GM10266 (cell line): ENCODE measurements around the gene SNX3.

ENCODE experiments used
- DNase-seq: peaks from one replicate; pipeline ENCODE4 v3.0.0; 2012; ENCODE audit errors: extremely low spot score
- TF ChIP-seq, protein P1 (sequence below): IDR thresholded peaks from 2 replicates; pipeline ENCODE4 v1.5.1; 2012; ENCODE audit warnings: mild to moderate bottlenecking, low read depth; ENCODE audit not compliant: control insufficient read depth, insufficient read depth; ENCODE audit errors: missing control alignments

SNX3 gene

DNA sequence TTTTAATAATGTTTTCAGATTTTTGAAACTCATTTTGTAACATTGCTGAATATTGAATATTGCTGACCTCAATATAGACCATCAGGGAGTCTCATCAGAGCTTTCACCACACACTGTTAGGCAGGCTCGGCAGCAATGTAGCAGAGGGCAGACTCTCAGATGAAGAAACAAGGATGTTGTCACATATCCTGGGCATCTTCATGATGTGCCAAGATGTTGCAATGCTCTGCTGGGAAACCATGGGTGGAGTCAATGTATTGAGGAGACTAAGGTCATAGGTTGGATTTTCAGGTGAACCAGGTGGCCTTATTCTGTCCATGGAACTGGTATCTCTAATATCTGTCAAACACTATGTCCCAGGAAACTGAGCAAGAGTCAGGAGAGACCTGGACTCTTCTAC lies 67.7 kb downstream of the SNX3 start:
- TF ChIP-seq, protein P1, sequence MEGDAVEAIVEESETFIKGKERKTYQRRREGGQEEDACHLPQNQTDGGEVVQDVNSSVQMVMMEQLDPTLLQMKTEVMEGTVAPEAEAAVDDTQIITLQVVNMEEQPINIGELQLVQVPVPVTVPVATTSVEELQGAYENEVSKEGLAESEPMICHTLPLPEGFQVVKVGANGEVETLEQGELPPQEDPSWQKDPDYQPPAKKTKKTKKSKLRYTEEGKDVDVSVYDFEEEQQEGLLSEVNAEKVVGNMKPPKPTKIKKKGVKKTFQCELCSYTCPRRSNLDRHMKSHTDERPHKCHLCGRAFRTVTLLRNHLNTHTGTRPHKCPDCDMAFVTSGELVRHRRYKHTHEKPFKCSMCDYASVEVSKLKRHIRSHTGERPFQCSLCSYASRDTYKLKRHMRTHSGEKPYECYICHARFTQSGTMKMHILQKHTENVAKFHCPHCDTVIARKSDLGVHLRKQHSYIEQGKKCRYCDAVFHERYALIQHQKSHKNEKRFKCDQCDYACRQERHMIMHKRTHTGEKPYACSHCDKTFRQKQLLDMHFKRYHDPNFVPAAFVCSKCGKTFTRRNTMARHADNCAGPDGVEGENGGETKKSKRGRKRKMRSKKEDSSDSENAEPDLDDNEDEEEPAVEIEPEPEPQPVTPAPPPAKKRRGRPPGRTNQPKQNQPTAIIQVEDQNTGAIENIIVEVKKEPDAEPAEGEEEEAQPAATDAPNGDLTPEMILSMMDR, result no peak
- no peak for DNase-seq

DNA sequence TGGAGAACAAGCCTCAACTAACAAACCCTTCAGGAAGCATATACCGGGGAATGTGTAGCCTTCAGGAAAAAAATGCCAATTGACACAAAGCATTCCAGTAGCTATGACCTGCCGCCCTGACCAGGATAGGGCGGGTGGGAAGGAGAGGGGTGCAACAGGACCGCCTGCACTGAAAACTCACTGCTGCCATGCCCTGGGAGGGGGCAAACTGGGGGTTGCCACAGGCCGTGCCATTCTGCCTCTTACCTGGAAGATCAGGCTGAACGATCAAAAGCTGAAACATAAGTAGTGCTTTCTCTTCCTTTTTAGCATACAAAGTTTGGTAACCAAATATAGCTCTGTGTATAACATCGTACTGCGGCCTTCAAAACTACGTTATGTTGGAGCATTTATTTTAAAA lies 73.3 kb downstream of the SNX3 start:
- TF ChIP-seq, protein P1, result no peak
- DNase-seq, result no peak

DNA sequence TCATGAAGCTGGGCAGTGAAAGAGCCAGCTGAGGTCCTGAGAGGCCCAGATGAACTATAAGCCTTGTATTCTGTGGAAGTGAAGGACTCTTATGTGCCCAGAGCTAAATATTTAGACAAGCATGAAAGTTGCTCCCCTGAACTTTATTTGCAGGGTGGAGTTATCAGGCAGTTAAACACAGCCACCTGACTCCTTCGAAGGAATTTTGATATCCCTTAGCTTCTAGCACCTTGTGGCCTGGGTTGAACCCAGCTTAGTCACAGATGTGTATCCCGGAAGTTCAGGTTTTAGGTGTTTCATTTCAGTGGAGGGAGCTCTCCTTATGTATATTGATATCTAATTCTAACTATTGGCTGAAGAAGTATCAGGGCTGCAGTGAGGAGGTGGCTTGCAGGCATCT lies 74.6 kb downstream of the SNX3 start:
- TF ChIP-seq, protein P1, result no peak
- DNase-seq, result no peak

DNA sequence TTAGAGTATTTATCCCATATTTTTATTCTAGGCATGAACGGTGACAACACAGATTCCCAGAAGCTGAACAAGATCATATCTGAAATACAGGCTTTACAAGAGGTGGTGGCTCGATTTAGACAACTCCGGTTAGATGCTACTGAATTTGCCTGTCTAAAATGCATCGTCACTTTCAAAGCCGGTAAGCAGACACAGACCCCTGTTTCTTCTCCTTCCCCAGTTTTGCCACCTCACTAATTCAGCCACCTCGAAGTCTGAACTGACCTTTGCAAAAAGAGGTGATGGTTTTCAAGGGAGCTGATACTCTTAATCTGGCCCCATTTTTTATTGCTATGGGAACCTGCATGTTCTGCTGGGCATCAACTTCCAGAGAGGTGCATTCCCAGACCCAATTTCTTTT lies 80.1 kb downstream of the SNX3 start:
- DNase-seq, result no peak
- TF ChIP-seq, protein P1, result no peak

DNA sequence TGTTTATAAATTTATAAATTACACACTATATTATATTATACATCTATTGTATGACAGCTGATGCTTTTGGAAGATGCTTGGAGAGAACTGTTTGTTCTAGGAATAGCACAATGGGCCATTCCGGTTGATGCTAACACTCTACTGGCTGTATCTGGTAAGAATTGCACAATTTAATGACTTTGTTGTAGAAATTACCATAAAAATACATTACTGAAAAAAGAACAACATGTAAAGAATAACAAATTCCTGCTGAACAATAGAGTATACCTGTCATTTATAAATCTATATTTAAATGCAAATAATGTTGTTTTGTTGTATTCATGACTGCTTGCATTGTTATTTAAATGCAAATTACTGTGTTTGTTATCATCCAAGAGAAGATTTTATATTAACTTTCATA lies 80.6 kb downstream of the SNX3 start:
- DNase-seq, result no peak
- TF ChIP-seq, protein P1, result no peak

DNA sequence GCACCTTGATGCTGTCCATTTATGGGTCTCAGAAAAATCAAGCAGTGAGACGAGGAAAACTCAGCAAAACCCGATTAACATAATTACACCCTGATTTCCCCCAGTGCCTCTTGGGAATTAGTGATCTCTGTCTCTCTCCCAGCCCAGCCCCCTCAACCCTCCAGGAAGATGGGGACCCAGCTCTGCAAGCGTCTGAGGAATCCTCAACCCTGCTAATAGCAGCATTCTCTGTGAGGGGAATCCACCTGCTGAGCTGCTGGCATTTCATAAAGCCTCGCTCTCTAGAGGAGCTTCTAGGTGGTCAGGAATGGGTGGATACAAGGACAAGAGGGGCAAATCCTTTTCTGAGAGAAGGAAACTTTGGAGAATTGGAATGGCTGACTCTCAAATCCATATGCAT lies 81.1 kb downstream of the SNX3 start:
- no peak for DNase-seq
- TF ChIP-seq, protein P1, result no peak

DNA sequence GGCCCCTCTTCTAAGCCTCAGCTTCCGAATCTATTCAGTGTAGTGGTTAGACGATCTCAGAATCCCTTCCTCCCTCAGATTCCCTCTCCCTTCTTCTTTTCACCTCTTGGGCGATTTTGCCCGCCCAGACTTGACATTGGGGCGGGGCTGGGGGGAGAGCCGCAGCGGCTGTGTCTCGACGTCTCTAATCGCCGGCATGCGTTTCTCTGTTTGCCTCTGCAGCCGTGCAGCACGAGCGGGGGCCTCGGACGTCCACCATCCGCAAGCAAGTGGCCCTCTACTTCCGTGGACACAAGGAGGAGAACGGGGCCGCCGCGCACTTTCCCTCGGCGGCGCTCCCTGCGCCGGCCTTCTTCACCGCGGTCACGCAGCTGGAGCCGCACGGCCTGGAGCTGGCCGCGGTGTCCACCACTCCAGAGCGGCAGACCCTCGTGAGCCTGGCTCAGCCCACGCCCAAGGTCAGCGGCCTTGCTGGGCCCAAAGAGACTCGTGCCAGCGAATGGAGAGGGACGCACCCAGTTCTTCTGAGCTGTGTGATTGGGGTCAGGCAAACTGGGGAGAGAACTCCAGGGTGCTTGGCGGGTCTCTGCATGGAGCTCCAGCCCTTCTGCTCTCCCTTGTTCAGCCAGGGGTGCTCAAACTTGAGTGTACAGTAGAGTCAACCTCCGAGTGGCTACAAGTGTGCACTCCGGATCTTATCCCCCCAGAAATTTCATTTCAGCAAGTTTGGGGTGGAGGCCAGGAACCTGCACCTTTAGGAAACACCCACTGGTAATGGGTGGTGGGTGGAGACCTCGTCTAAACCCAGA lies 84.4 kb downstream of the SNX3 start:
- no peak for DNase-seq
- TF ChIP-seq, protein P1, result no peak
